ENCODE results near the gene TTC27. TPM values are rescaled to one million over a fixed set of nuclear protein-coding genes. Genes with fewer than 3 reads are reported as not detected.
"Not testable (repeated sequence)": the region's sequence is repeated elsewhere in the genome, so short reads cannot be mapped to it uniquely, and the experiment has no call there.

Gene TTC27
- total RNA-seq, 1 donor from 2014 or later = 24.1 TPM

DNA sequence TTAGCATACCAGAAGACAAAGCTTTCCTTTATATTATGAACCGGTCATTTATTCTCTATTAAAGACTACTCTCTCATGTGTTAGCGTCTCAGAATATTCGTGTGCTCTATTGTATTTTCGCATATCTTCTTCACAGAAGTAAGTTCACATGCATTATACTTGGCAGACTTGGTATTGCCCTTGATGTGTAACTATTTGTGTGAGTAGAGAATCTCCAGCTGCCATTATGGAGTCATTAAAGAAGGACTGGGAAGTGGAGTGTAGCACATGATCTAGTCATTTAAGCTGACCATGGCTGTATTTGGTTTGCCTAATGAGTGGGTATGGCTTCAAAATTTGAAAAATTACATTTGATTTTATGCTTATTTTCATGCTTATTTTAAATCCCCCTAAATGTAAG, 92.9 kb downstream of the TTC27 start:
- H3K27me3 ChIP-seq (ENCODE audit: control insufficient read depth, insufficient read depth, low read length) = no peaks in the 10 kb centered on the region
- TF ChIP-seq, protein P1, sequence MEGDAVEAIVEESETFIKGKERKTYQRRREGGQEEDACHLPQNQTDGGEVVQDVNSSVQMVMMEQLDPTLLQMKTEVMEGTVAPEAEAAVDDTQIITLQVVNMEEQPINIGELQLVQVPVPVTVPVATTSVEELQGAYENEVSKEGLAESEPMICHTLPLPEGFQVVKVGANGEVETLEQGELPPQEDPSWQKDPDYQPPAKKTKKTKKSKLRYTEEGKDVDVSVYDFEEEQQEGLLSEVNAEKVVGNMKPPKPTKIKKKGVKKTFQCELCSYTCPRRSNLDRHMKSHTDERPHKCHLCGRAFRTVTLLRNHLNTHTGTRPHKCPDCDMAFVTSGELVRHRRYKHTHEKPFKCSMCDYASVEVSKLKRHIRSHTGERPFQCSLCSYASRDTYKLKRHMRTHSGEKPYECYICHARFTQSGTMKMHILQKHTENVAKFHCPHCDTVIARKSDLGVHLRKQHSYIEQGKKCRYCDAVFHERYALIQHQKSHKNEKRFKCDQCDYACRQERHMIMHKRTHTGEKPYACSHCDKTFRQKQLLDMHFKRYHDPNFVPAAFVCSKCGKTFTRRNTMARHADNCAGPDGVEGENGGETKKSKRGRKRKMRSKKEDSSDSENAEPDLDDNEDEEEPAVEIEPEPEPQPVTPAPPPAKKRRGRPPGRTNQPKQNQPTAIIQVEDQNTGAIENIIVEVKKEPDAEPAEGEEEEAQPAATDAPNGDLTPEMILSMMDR (IDR thresholded peaks at IDR 0.05; ENCODE audit: insufficient read depth, low read length, poor library complexity, severe bottlenecking) = no peak
- H3K4me3 ChIP-seq (ENCODE audit: low read depth, low read length) = no peak overlapping the region
- no peaks in the 10 kb centered on the region for H3K36me3 ChIP-seq (ENCODE audit: control insufficient read depth, insufficient read depth, low read length)
- no peak for DNase-seq (ENCODE audit: low read depth)

DNA sequence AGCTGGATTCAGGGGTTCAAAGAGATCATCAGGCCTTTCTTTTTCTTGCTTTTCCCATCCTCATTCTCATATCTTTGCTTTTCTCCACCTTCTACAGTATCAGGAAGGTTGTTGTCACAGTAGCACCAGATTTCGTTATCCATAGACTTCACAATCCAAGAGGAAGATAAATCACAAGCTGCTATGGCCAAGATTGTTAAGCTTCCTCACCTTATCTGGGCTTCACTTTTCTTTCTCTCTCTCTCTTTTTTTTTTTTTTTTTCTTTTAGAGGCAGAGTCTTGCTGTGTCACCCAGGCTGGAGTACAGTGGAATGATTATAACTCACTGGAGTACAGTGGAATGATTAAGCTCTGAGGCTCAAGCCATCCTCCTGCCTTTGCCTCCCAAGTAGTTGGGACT, 93.5 kb downstream of the TTC27 start:
- TF ChIP-seq, protein P1 (IDR thresholded peaks at IDR 0.05; ENCODE audit: insufficient read depth, low read length, poor library complexity, severe bottlenecking) = no peak
- Histone ChIP-seq H3K4me3 (ENCODE audit: low read depth, low read length) (no peak overlapping the region), H3K27me3 (ENCODE audit: control insufficient read depth, insufficient read depth, low read length) (no peaks in the 10 kb centered on the region), H3K36me3 (ENCODE audit: control insufficient read depth, insufficient read depth, low read length) (no peaks in the 10 kb centered on the region)
- DNase-seq (ENCODE audit: low read depth) = no peak

DNA sequence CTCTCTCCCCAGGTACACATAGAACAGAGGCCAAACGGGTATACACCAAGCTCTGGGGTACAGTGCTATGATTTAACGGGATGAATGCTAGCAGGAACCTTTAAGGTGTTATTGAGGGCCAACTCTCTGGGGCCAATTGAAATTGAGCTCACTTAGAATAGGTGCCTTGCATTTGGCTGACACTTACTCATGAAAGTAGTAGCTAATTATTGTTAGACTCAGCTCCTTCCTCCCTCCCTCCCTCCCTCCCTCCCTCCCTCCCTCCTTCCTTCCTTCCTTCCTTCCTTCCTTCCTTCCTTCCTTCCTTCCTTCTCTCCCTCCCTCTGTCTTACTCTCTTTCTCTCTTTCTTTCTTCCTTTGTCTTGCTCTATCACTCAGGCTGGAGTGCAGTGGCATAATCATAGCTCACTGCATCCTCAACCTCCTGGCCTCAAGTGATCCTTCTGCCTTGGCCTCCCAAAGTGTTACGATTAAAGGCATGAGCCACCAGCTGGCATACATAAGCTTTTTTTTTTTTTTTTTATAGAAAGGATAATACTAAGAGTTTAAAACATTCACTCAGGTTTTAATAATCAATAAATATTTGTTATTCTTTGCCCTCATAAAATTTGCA, 95.7 kb downstream of the TTC27 start:
- H3K36me3 ChIP-seq (ENCODE audit: control insufficient read depth, insufficient read depth, low read length) = no peaks in the 10 kb centered on the region
- no peaks in the 10 kb centered on the region for H3K27me3 ChIP-seq (ENCODE audit: control insufficient read depth, insufficient read depth, low read length)
- DNase-seq (ENCODE audit: low read depth) = no peak
- TF ChIP-seq, protein P1 (IDR thresholded peaks at IDR 0.05; ENCODE audit: insufficient read depth, low read length, poor library complexity, severe bottlenecking) = no peak
- no peak overlapping the region for H3K4me3 ChIP-seq (ENCODE audit: low read depth, low read length)

DNA sequence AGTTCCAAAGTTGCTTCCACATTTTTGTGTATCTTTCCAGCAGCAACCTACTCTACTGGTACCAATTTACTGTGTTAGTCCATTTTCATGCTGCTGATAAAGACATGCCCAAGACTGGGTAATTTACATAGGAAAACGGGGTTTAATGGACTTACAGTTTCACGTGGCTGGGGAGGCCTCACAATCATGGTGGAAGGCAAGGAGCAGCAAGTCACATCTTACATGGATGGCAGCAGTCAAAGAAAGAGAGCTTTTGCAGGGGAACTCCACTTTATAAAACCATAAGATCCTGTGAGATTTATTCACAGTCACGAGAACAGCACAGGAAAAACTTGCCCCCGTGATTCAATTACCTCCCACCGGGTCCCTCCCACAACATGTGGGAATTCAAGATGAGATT, 98.8 kb downstream of the TTC27 start:
- not testable (repeated sequence) for H3K27me3 ChIP-seq (ENCODE audit: control insufficient read depth, insufficient read depth, low read length); H3K36me3 ChIP-seq (ENCODE audit: control insufficient read depth, insufficient read depth, low read length); H3K4me3 ChIP-seq (ENCODE audit: low read depth, low read length); DNase-seq (ENCODE audit: low read depth)

DNA sequence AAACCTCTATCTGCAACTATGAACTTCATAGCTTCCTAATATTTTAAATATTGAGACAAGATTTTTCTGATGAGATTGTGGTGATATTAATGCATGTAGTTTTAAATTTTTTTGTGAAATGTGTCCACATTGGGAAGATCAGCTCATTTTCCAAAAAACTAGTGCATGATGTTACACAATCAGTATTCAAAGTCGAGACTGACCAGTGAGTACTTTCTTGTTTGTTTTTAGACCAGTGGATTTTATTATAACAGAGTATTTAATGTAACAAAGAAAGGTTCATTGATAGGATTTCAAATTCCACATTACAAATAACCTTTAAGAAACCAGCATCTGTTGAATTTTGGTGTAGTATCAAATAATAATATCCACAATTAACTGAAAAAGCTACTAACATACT, 99.3 kb downstream of the TTC27 start:
- no peak for DNase-seq (ENCODE audit: low read depth)
- no peak overlapping the region for H3K4me3 ChIP-seq (ENCODE audit: low read depth, low read length)

DNA sequence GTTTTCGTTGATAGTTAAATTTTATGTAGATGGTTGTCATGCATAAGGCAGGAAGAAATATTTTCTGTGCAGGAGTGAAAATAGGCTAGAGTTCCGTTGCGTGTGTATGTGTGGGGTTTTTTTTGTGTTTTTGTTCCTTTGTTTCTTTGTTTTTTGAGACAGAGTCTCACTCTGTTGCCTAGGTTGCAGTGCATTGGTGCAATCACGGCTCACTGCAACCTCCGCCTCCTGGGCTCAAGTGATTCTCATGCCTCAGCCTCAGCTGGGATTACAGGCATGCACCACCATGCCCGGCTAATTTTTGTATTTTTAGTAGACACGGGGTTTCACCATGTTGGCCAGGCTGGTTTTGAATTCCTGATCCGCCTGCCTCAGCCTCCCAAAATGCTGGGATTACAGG, 103.1 kb downstream of the TTC27 start:
- DNase-seq (ENCODE audit: low read depth); H3K27me3 ChIP-seq (ENCODE audit: control insufficient read depth, insufficient read depth, low read length); H3K36me3 ChIP-seq (ENCODE audit: control insufficient read depth, insufficient read depth, low read length); H3K4me3 ChIP-seq (ENCODE audit: low read depth, low read length): not testable (repeated sequence)

More for the DNA sequence above, 99.3 kb downstream of the TTC27 start:
- H3K36me3 ChIP-seq (ENCODE audit: control insufficient read depth, insufficient read depth, low read length) = no peaks in the 10 kb centered on the region
- TF ChIP-seq, protein P1 (IDR thresholded peaks at IDR 0.05; ENCODE audit: insufficient read depth, low read length, poor library complexity, severe bottlenecking) = no peak
- no peaks in the 10 kb centered on the region for H3K27me3 ChIP-seq (ENCODE audit: control insufficient read depth, insufficient read depth, low read length)

DNA sequence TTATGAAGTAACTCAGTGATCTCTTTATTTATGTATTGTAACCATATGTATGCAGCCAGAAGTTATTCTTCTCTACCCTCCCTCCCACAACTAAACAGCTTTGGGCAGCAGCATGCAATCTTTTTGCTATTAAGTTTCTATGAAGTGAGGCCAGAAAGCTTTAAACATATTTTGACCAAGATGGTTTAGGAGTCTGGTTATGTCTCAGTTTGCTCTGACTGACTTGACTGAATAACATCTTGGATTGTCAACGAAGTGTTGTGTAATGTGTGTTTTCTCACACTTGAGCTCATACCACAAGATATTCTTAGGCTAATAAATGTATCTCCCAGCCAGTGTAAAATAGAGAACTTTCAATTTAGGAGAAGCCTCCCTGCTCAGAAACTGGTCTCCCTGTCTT, 104.3 kb downstream of the TTC27 start:
- TF ChIP-seq, protein P1 (IDR thresholded peaks at IDR 0.05; ENCODE audit: insufficient read depth, low read length, poor library complexity, severe bottlenecking) = no peak
- DNase-seq (ENCODE audit: low read depth) = no peak

More for the DNA sequence above, 104.3 kb downstream of the TTC27 start:
- no peak overlapping the region for H3K4me3 ChIP-seq (ENCODE audit: low read depth, low read length)
- H3K36me3 ChIP-seq (ENCODE audit: control insufficient read depth, insufficient read depth, low read length) = no peaks in the 10 kb centered on the region
- no peaks in the 10 kb centered on the region for H3K27me3 ChIP-seq (ENCODE audit: control insufficient read depth, insufficient read depth, low read length)

All from kidney epithelial cell (primary cell).